Naive B cell (primary cell): ENCODE measurements around the gene RNF146. TPM values are rescaled to one million over a fixed set of nuclear protein-coding genes. Genes with fewer than 3 reads are reported as not detected.
"Not testable (repeated sequence)": the region's sequence is repeated elsewhere in the genome, so short reads cannot be mapped to it uniquely, and the experiment has no call there.

ENCODE experiments used
- ATAC-seq, 2 donors: fragments of 150-1000 bp; cut with Tn5 transposase; 2 replicates each; pipeline ENCODE4 v1.10.0; 2021; ENCODE audit warnings: low read depth in 2 of 2, mild to moderate bottlenecking in 2 of 2, moderate library complexity in 2 of 2
- DNase-seq: peaks from one replicate; pipeline ENCODE4 v3.0.0; 2022
- H3K27ac Mint-ChIP-seq, 6 donors: one replicate each; pipeline ENCODE4 v1.8.0; 2020 to 2022; ENCODE audit warnings: mild to moderate bottlenecking in 6 of 6, mixed read lengths in 6 of 6, moderate library complexity in 5 of 6, inconsistent platforms in 2 of 6
- H3K27me3 Mint-ChIP-seq, 3 donors: one replicate each; pipeline ENCODE4 v1.8.0; 2021 to 2022; ENCODE audit warnings: mixed read lengths in 3 of 3, mild to moderate bottlenecking in 1 of 3
- H3K36me3 Mint-ChIP-seq, 2 donors: one replicate each; pipeline ENCODE4 v1.8.0; 2020 to 2022; ENCODE audit warnings: mixed read lengths in 2 of 2, inconsistent platforms in 1 of 2, mild to moderate bottlenecking in 1 of 2
- H3K4me1 Mint-ChIP-seq, 3 donors: one replicate each; pipeline ENCODE4 v1.8.0; 2020 to 2022; ENCODE audit warnings: mixed read lengths in 3 of 3, inconsistent platforms in 1 of 3, mild to moderate bottlenecking in 1 of 3, moderate library complexity in 1 of 3
- H3K4me3 Mint-ChIP-seq, 8 donors: one replicate each; pipeline ENCODE4 v1.8.0; 2020 to 2022; ENCODE audit warnings: mild to moderate bottlenecking in 8 of 8, mixed read lengths in 8 of 8, moderate library complexity in 8 of 8, inconsistent platforms in 2 of 8
- H3K9me3 Mint-ChIP-seq, 7 donors: one replicate each; pipeline ENCODE4 v1.8.0; 2020 to 2022; ENCODE audit warnings: mixed read lengths in 7 of 7, mild to moderate bottlenecking in 5 of 7, inconsistent platforms in 2 of 7, moderate library complexity in 1 of 7
- polyA plus RNA-seq, 6 donors: library from polyadenylated mRNA; unstranded; fragments of 300-500 nt; fragmentation: Illumina TruSeq; gene quantifications; one replicate each; pipeline ENCODE4 v1.2.3, GENCODE V29; 2021; ENCODE audit warnings: low read depth in 6 of 6

Gene RNF146
- polyA plus RNA-seq, 6 donors from 2014 or later, result 19.0 to 27.6 (median 21.6) TPM

GRCh38 chr6:127297502-127298070 lies 30.9 kb downstream of the RNF146 start:
- peak overlapping the region in 4 of 6 donors; percentile 11 to 63 (median 49) for H3K27ac Mint-ChIP-seq
- H3K4me3 Mint-ChIP-seq, result no peak overlapping the region
- no peak for DNase-seq
- no peaks in the 10 kb centered on the region for H3K27me3 Mint-ChIP-seq
- no peaks in the 10 kb centered on the region for H3K9me3 Mint-ChIP-seq
- peaks cover under 1 to 20% (median 19%) of the 10 kb centered on the region in 3 donors for H3K4me1 Mint-ChIP-seq
- peaks cover 0 to 6% of the 10 kb centered on the region in 2 donors for H3K36me3 Mint-ChIP-seq
- ATAC-seq, result no peak

DNA sequence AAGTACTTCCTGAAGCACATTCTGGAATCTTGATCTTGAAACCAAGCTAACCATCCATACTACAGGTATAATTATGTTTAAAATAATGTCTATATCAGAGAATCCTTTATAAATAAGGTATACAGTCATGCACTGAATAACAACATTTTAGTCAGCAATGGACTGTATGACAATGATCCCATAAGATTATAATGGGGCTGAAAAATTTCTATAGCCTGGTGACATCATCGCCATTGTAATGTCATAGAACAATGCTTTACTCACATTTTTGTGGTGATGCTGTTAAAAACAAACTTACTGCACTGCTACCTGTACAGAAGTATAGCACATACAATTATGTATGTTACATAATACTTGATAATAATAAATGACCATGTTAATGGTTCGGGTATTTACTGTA lies 31.8 kb downstream of the RNF146 start:
- Mint-ChIP-seq H3K9me3 (no peaks in the 10 kb centered on the region), H3K4me3 (no peak overlapping the region), H3K27me3 (no peaks in the 10 kb centered on the region), H3K36me3 (peaks cover 0 to 6% of the 10 kb centered on the region in 2 donors), H3K27ac (no peak overlapping the region), H3K4me1 (peaks cover 7 to 15% (median 13%) of the 10 kb centered on the region in 3 donors)
- no peak for ATAC-seq
- DNase-seq, result no peak

DNA sequence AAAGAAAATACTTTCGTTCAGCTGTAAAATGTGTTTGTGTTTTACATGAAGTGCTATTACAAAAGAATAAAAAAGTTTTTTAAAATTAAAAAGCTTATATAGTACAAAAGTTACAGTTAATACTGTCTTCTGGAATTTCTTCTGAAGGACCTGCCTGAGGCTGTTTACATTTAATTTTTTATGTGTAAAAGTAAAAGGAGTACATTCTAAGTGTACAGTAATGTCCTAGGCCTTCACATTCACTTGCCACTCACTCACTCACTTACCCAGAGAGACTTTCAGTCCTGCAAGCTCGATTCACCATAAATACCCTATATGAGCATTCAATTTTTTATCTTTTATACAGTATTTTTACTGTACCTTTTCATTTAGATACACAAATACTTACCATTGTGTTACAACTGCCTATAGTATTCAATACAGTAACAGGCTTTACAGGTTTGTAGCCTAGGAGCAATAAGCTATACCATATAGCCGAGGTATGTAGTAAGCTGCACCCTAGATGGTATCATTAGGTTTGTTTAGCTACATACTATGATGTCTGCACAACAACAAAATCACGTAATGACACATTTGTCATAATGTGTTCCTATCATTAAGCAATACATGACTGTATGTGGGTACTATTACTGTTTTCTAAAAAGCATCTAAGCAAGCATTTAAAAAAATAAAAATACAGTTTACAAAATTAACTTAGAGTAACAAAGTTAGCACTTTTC lies 33.0 kb downstream of the RNF146 start:
- H3K36me3 Mint-ChIP-seq, result peaks cover 0 to under 1% of the 10 kb centered on the region in 2 donors
- H3K4me3 Mint-ChIP-seq, result no peak overlapping the region
- H3K9me3 Mint-ChIP-seq, result no peaks in the 10 kb centered on the region
- peaks cover 11 to 20% (median 16%) of the 10 kb centered on the region in 3 donors for H3K4me1 Mint-ChIP-seq
- H3K27me3 Mint-ChIP-seq, result no peaks in the 10 kb centered on the region
- H3K27ac Mint-ChIP-seq, result peak overlapping the region in 2 of 6 donors; percentile 4 to 21
- DNase-seq (no peak), ATAC-seq (no peak)

- H3K9me3 Mint-ChIP-seq, result no peaks in the 10 kb centered on the region
These were observed 33.7 kb downstream of the RNF146 start for GRCh38 chr6:127300411-127300810.

DNA sequence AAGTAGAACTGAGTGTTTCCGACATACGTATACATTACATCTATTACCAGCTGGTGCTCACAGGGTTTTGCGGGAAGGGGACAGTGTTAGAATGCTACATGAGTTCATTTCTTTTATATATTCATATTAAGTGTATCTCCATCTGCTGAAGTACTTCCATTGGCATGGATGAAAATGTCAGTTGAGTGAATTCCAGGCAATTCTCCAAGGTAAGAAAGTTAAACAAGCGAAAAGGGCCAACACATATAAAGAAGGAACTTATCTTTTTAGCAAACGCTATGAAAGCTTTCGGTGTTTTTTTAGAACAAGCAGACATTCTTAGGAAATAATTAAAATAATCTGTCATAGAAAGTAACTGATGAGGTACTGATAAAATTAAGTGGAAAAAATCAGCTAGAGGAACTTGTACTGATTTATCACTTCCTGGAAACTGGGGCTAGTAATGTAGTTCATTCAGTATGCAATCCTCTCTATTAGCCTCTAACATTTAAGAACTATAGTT lies 34.6 kb downstream of the RNF146 start:
- ATAC-seq (no peak), DNase-seq (no peak)
- Mint-ChIP-seq H3K27ac (peak overlapping the region in 3 of 6 donors; percentile 47 to 51 (median 49)), H3K4me3 (no peak overlapping the region), H3K27me3 (no peaks in the 10 kb centered on the region), H3K9me3 (peaks cover 0 to 2% (median 0%) of the 10 kb centered on the region in 7 donors), H3K36me3 (peaks cover 7 to 10% of the 10 kb centered on the region in 2 donors), H3K4me1 (peaks cover 16 to 33% (median 22%) of the 10 kb centered on the region in 3 donors)

More at GRCh38 chr6:127300411-127300810, 33.7 kb downstream of the RNF146 start:
- H3K36me3 Mint-ChIP-seq, result peaks cover 0 to 2% of the 10 kb centered on the region in 2 donors
- DNase-seq, result no peak
- H3K27ac Mint-ChIP-seq, result peak overlapping the region in 3 of 6 donors; percentile 20 to 71 (median 60)
- H3K27me3 Mint-ChIP-seq, result no peaks in the 10 kb centered on the region
- H3K4me1 Mint-ChIP-seq, result peaks cover 15 to 26% (median 16%) of the 10 kb centered on the region in 3 donors
- no peak overlapping the region for H3K4me3 Mint-ChIP-seq
- ATAC-seq, result no peak

GRCh38 chr6:127302728-127303660 lies 36.3 kb downstream of the RNF146 start:
- Mint-ChIP-seq H3K4me1 (peaks cover 25 to 36% (median 26%) of the 10 kb centered on the region in 3 donors), H3K27me3 (no peaks in the 10 kb centered on the region), H3K27ac (peak overlapping the region in 2 of 6 donors; percentile 70 to 73), H3K36me3 (peaks cover 15 to 19% of the 10 kb centered on the region in 2 donors), H3K4me3 (no peak overlapping the region), H3K9me3 (peaks cover 0 to 6% (median 1%) of the 10 kb centered on the region in 7 donors)
- ATAC-seq (peak; percentile 98 to 99), DNase-seq (peak; percentile 62)

DNA sequence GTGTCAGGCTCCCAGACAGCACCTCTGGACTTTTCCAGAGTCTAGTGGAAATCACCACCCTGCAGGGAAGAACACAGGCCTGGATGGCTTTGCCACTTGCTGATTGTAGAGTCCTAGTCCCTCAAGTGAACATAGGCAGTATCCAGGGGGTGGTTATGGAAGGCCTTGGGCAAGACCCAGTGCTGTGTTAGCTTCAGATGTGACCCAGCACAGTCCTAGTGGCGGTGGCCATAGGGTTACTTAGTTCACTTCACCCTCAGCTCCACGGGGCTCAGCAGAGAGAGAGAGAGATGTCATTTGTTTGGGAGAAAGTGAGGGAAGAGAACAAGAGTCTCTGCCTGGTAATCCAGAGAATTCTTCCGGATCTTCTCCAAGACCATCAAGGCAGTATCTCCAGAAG lies 37.3 kb downstream of the RNF146 start:
- H3K4me3 Mint-ChIP-seq, result no peak overlapping the region
- peaks cover 26 to 39% (median 27%) of the 10 kb centered on the region in 3 donors for H3K4me1 Mint-ChIP-seq
- peak overlapping the region in 5 of 6 donors; percentile 13 to 81 (median 70) for H3K27ac Mint-ChIP-seq
- H3K27me3 Mint-ChIP-seq, result no peaks in the 10 kb centered on the region
- peaks cover 0 to 14% (median 3%) of the 10 kb centered on the region in 7 donors for H3K9me3 Mint-ChIP-seq
- DNase-seq (no peak), ATAC-seq (no peak)
- peaks cover 24 to 28% of the 10 kb centered on the region in 2 donors for H3K36me3 Mint-ChIP-seq

- Mint-ChIP-seq H3K27me3 (no peaks in the 10 kb centered on the region), H3K4me1 (peaks cover 36 to 48% (median 37%) of the 10 kb centered on the region in 3 donors), H3K27ac (peak overlapping the region; percentile 16 to 70 (median 52)), H3K9me3 (peaks cover 0 to 18% (median 3%) of the 10 kb centered on the region in 7 donors), H3K4me3 (no peak overlapping the region), H3K36me3 (peaks cover 35 to 41% of the 10 kb centered on the region in 2 donors)
- DNase-seq, result no peak
- no peak for ATAC-seq
These were observed 39.1 kb downstream of the RNF146 start for GRCh38 chr6:127305741-127306140.

DNA sequence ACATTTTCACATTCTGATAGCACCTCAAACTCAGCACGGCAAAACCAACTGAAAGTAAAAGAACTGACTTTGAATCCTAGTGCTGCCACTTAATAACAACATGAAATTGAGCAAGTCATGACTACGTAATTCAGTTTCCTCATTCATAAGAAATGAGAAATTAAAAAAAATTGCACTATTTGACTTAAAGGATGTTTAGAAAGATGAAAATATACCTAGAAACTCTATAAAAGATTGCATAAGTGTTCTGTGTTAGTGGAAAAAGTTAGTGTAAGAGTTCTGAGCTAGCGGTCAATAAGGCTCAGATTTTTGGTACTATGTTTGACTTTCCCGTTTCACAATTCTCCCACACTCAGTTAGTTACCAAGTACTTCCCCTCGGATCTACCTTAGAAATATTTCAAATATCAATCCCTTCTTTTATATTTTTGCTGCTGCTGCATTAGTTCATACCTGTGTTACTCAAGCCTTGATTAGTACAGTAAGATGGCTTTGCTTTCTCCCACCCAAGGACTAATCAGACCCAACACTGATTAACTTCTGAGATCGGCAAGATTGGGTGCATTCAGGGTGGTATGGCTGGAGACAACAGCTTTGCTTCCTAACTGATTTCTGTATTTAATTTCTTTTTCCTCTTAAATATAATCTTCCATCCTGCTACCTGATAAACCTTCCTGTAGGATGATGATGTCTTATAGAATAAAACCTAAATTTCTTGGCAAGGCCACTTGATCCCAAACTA lies 50.9 kb downstream of the RNF146 start:
- H3K36me3 Mint-ChIP-seq, result peaks cover 0 to 13% of the 10 kb centered on the region in 2 donors
- H3K27me3 Mint-ChIP-seq, result no peaks in the 10 kb centered on the region
- no peaks in the 10 kb centered on the region for H3K9me3 Mint-ChIP-seq
- peak overlapping the region in 4 of 6 donors; percentile 8 to 69 (median 39) for H3K27ac Mint-ChIP-seq
- peaks cover 6 to 36% (median 22%) of the 10 kb centered on the region in 3 donors for H3K4me1 Mint-ChIP-seq
- ATAC-seq (no peak), DNase-seq (no peak)
- no peak overlapping the region for H3K4me3 Mint-ChIP-seq

DNA sequence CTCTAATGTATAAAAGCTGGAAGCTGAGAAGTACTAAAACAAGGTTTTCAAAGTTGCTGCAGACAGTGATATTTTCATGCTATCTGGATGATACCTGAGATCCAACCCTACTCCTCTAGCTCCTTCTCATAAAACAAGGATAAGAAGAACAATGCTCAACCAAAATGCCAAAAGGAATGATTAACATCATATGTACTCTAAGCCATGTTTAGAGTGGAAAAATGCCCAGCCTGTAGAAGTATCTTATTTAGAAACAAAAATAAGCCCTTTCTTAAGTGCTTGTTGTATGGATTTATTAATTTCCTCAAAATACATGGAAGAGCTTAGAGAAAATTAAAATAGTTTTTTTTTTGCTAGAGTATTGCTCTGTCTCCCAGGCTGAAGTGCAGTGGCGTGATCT lies 53.0 kb downstream of the RNF146 start:
- Mint-ChIP-seq H3K9me3 (no peaks in the 10 kb centered on the region), H3K27ac (peak overlapping the region in 2 of 6 donors; percentile 20 to 57), H3K4me3 (no peak overlapping the region), H3K36me3 (peaks cover under 1 to 16% of the 10 kb centered on the region in 2 donors), H3K4me1 (peaks cover 6 to 34% (median 19%) of the 10 kb centered on the region in 3 donors), H3K27me3 (no peaks in the 10 kb centered on the region)
- DNase-seq (no peak), ATAC-seq (no peak)

- peaks cover 19 to 20% of the 10 kb centered on the region in 2 donors for H3K36me3 Mint-ChIP-seq
- ATAC-seq (no peak), DNase-seq (no peak)
- no peak overlapping the region for H3K27ac Mint-ChIP-seq
- H3K4me3 Mint-ChIP-seq, result no peak overlapping the region
- H3K4me1 Mint-ChIP-seq, result peaks cover 4 to 24% (median 15%) of the 10 kb centered on the region in 3 donors
- no peaks in the 10 kb centered on the region for H3K9me3 Mint-ChIP-seq
- H3K27me3 Mint-ChIP-seq, result no peaks in the 10 kb centered on the region
These were observed 61.5 kb downstream of the RNF146 start for GRCh38 chr6:127328043-127328609.

GRCh38 chr6:127331256-127331655 lies 64.6 kb downstream of the RNF146 start:
- H3K4me3 Mint-ChIP-seq, result not testable (repeated sequence)

More at GRCh38 chr6:127331256-127331655, 64.6 kb downstream of the RNF146 start:
- not testable (repeated sequence) for H3K27me3 Mint-ChIP-seq, ATAC-seq, DNase-seq, H3K9me3 Mint-ChIP-seq
- H3K36me3 Mint-ChIP-seq, result peaks cover 18 to 20% of the 10 kb centered on the region in 2 donors
- H3K4me1 Mint-ChIP-seq, result peaks cover 18 to 35% (median 34%) of the 10 kb centered on the region in 3 donors
- peak overlapping the region; percentile 52 to 84 (median 78) for H3K27ac Mint-ChIP-seq
